Retina (tissue), 1 donor: ENCODE data around the gene KCNQ5.

Experiments
- DNase-seq: peaks from one replicate; pipeline ENCODE4 v3.0.0-alpha.2; 2016

The KCNQ5 gene

DNA sequence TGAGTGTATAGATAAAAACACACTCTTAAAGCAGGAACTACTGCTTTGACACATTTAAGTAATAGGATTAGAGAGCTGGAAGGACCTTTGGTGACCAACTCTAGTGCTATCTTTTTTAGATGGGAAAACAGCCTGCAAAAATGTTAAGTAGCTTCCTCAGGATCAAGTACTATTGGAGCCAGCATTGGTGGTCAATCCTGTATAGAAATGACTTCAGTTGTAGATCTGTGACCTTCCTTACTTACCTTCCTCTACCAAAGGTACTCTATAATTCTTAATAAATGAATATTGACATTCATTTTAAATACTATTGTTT lies 18.7 kb downstream of the KCNQ5 start:
- no peak for DNase-seq

GRCh38 chr6:72642435-72642834 lies 20.6 kb downstream of the KCNQ5 start:
- DNase-seq = no peak

DNA sequence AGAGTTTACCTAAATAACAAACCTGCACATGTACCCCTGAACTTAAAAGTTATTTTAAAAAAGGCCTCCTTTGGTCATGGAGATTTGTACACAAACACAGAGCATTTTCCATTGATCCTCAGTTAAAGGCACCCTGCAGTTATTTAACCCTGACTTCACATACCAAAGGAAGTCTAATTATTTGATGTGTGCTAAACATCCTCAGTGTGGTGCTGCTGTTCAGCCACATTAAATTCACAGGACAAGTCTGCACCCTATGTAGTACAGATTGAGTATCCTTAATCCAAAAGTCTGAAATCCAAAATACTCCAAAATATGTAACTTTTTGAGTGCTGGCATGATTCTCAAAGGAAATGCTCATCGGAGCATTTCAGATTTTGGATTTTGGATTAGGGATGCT lies 21.4 kb downstream of the KCNQ5 start:
- no peak for DNase-seq

GRCh38 chr6:72646604-72647485 lies 25.0 kb downstream of the KCNQ5 start:
- DNase-seq = no peak

DNA sequence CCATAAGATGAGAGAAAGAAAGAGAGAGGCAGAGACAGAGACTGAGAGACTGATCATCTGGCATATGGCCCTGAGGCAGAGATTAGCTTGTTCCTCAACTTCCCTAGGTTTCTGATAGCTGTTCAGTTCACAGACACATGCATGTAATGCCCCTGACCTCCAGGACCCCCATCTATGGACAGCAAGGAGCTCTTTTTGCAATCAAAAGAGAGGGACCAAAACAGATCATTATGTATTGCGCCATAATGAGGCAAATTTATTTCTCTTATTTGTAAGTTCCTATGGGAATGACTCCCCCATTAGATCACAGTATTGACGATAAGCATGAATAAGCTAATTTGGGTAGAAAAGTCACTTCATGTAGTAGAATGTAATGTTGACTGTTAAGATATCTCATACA lies 25.6 kb downstream of the KCNQ5 start:
- no peak for DNase-seq

GRCh38 chr6:72649032-72649984 lies 27.4 kb downstream of the KCNQ5 start:
- DNase-seq = no peak

- no peak for DNase-seq
Measured at GRCh38 chr6:72650081-72650745, 28.3 kb downstream of the KCNQ5 start.

GRCh38 chr6:72651174-72651573 lies 29.3 kb downstream of the KCNQ5 start:
- no peak for DNase-seq

- peak; percentile 3 for DNase-seq
Measured at GRCh38 chr6:72651967-72652956, 30.4 kb downstream of the KCNQ5 start.

DNA sequence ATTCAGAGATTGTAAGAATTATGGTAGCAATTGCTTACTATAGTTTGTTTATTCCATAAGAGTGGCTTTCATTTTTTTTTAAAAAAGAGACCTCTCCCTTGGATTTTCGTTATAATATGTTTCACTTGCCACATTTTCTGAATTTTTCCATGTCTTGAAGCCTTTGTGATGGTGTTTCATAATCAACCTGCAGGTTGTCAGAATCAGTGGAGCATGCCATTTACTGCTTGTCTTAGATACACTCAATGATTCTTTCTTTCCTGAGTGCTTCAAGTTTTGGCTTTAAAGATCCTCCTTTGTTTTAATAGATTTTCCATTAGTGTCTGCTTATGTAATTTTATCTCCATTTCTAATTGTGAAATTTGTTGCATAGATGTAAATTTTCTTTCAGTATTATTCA lies 31.2 kb downstream of the KCNQ5 start:
- DNase-seq = peak; percentile 4

GRCh38 chr6:72654071-72654621 lies 32.3 kb downstream of the KCNQ5 start:
- no peak for DNase-seq

DNA sequence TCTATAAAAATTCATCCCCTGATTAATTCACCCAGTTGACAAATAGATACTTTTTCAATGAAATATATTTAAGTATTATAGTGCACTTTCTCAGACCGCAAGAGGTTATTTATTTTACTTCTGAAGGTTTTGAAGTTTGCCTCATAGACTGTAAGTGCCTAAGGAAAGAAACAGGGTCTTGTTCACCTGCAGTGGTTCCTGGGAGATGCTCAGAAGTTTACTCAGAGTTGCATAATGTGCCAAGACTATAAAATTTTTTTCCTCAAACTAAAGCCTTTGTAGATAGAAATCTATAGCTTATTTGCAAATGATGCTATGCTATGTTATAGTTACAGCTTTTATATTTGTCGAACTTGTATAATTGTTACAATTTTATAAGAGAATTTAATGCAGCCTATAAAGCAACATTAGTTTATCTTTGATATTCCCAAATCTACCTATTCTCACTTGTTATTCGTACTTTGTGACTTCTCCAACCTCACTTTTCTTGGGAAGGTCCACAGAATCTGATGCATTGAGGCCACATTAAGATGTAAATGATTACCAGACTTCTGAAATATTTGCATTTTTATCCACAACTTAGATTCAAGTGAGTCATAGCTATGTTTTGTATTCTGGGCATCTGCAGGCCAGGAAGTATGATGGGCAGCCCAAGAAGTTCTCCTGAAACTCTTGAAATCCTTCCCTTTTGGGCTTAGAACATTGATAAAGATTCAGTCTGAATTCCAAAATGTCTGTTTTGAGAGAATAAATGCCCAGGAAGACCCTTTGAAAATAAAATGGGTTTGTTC lies 35.7 kb downstream of the KCNQ5 start:
- DNase-seq = no peak

DNA sequence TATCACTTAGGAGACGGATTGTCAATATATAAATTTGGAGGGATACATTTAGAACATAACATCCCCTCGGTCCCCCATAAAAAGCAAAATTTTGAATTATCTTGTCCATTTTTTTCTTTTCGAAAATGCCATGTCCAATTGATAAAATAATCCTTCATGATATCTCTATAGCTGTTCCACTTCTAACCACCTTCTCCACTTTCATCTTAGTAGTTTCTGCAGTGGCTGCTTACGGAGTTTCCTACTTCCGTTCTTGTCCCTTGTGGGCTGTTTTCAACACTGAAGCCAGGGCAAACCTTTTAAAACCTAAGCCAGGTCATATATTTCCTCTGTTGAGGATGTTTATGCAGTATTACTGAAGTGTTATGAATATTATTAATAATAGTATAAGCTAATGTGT lies 37.9 kb downstream of the KCNQ5 start:
- no peak for DNase-seq

- DNase-seq = no peak
Measured at GRCh38 chr6:72661411-72661810, 39.5 kb downstream of the KCNQ5 start.

GRCh38 chr6:72665599-72665998 lies 43.7 kb downstream of the KCNQ5 start:
- no peak for DNase-seq

DNA sequence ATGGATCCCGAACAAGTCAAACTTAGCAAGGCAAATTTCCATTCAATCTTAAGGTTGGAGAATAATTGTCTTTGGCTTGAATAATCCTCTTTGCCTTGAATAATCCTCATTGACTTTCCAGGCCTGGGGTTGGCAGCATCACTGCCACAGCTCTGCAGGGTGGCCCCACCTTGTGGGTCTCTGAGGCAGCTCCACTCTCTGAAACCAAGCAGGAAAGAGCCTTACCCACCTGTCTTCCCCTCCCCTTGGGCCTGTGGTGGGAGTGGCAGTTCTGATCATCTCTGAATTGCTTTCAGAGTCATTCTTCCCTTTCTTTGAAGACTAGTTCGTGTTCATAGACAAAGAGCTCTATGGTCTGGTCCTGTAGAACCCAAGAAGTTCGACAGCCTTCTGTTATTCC lies 47.5 kb downstream of the KCNQ5 start:
- DNase-seq = no peak

GRCh38 chr6:72672906-72673305 lies 51.0 kb downstream of the KCNQ5 start:
- DNase-seq = no peak

DNA sequence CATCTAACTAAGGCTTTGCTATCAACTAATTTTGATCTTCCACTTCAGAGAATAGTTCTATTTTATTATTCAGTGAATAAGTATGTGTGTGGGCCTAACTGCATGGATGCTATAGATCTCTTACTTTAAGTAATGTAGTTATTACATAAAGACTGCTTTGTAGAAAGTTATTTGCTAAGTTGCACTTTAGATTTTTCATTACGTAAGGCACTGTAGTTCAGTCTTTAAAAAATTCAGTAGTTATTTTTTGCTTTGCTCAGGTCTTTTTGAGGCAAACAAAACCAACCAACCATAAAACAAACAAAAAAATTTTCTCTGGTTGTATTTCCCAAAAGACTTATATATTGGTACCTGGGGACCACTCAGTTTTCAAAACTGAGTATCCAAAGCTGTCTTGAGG lies 53.0 kb downstream of the KCNQ5 start:
- no peak for DNase-seq

DNA sequence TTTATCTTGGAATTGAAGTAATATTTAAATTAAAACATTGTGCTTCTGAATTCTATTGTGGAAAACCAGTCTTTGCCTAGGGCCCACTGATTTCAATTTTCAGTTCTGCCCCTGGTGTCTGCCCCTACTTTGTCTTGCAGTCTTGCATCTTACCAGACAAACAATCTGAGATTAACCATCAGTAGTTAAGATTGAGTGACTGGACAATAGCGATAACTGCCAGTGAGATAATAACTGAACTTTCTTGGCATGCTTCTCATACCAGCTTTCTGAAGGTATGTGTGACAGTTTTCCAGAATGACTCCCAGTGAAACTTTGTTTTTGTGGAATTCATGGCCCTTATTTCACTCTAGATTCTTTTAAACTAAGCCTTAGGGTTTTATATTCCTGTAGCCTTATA lies 53.5 kb downstream of the KCNQ5 start:
- no peak for DNase-seq

DNA sequence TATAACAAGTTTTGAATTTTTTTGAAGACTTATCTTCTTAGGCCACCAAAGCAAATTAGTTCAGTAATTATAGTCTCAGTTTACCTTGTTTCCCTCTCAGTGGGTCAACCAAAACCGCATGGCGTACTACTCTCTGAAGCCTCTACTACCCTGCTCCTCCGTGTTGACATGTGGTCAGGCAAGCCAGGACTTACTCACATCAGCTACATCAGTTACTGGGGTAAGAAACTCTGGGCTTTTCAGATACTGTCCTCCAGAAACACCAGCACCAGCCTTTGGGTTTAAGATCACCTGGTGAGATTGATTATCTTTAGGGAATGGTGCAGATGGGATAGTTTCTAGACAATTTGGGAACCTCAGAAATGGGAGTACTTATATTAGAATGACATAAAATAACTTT lies 55.1 kb downstream of the KCNQ5 start:
- DNase-seq = no peak

DNA sequence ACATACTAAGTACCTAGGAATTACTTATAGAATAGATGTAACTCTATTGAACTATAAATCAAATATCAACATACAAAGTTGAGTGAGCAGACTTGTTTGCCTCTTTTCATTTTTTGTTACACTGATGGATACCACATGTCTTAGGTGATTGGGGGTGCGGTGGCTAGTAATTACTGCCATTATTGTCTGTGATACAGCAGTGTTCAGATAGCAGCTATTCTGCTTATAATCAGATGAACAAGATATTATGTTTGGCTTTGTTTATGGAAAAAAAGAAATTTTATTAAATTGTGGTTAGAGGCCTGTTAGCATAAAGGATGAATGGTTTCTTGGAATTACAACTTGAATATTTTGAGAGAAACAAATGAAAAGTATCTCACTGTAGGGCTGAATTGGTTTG lies 55.9 kb downstream of the KCNQ5 start:
- DNase-seq = no peak
